ENCODE measurements around the gene SPG7.

SPG7 gene

GRCh38 chr16:89495121-89495520 lies 13.1 kb upstream of the SPG7 start:
- ChIA-PET POLR2A (interaction anchor here (1.3 kb wide), 1 partner anchor 12 kb away, joined by 5 read pairs; the partner anchor contains the start of gene SPG7), CTCF (no interaction called here)
- TF ChIP-seq CTBP1 (IDR thresholded peaks at IDR 0.05; ENCODE audit: borderline replicate concordance) (no peak), L3MBTL2 (conservative IDR thresholded peaks at IDR 0.05) (no peak), TARDBP (IDR thresholded peaks at IDR 0.05) (no peak), ZNF384 (IDR thresholded peaks at IDR 0.05) (no peak), HDGF (IDR thresholded peaks at IDR 0.05; ENCODE audit: borderline replicate concordance) (no peak), LEF1 (IDR thresholded peaks at IDR 0.05; ENCODE audit: borderline replicate concordance) (no peak), SP1 (IDR thresholded peaks at IDR 0.05) (no peak), FOXA1 (IDR thresholded peaks at IDR 0.05) (no peak), ARNT (IDR thresholded peaks at IDR 0.05) (no peak), ELF4 (IDR thresholded peaks at IDR 0.05) (no peak), BHLHE40 (IDR thresholded peaks at IDR 0.05; ENCODE audit: borderline replicate concordance) (no peak), PKNOX1 (IDR thresholded peaks at IDR 0.05) (no peak)
- no peak for DNase-seq (ENCODE audit: extremely low spot score)

DNA sequence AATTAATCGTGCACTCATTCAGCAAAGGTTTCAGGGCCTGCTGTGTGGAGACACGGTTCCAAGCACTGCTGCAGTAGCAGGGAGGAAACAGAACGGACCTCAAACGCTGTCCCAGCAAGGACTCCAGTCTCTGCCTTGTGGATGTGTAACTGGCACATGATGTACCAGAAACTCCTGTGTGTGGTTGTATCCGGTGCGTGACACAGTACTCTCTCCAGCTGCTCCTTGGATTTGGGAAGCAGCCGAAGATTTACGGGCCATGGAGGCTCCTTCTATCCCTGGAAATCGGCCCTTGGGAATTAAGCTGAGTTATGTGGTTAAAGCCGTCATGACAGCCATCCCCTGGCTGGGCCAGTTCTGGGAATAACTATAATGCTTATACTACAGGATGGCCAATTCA lies 9.4 kb upstream of the SPG7 start:
- no peak for DNase-seq (ENCODE audit: extremely low spot score)
- ChIA-PET CTCF (no interaction called here), POLR2A (interaction anchor here (1.5 kb wide), 1 partner anchor 9 kb away, joined by 5 read pairs; the partner anchor contains the start of gene SPG7)
- TF ChIP-seq SP1 (IDR thresholded peaks at IDR 0.05): no peak
- no peak for TF ChIP-seq TARDBP (IDR thresholded peaks at IDR 0.05)
- no peak for TF ChIP-seq LEF1 (IDR thresholded peaks at IDR 0.05; ENCODE audit: borderline replicate concordance)
- no peak for TF ChIP-seq HDGF (IDR thresholded peaks at IDR 0.05; ENCODE audit: borderline replicate concordance)
- TF ChIP-seq FOXA1 (IDR thresholded peaks at IDR 0.05): no peak
- TF ChIP-seq ELF4 (IDR thresholded peaks at IDR 0.05): no peak
- TF ChIP-seq CTBP1 (IDR thresholded peaks at IDR 0.05; ENCODE audit: borderline replicate concordance): no peak
- TF ChIP-seq SUZ12 (IDR thresholded peaks at IDR 0.05): no peak
- no peak for TF ChIP-seq BHLHE40 (IDR thresholded peaks at IDR 0.05; ENCODE audit: borderline replicate concordance)
- TF ChIP-seq L3MBTL2 (conservative IDR thresholded peaks at IDR 0.05): no peak
- no peak for TF ChIP-seq NFRKB (IDR thresholded peaks at IDR 0.05)
- no peak for TF ChIP-seq ARNT (IDR thresholded peaks at IDR 0.05)
- no peak for TF ChIP-seq ZNF384 (IDR thresholded peaks at IDR 0.05)
- TF ChIP-seq FOXM1 (IDR thresholded peaks at IDR 0.05; ENCODE audit: borderline replicate concordance): no peak
- no peak for TF ChIP-seq FOXK2 (IDR thresholded peaks at IDR 0.05)
- TF ChIP-seq PKNOX1 (IDR thresholded peaks at IDR 0.05): no peak

- CTCF ChIA-PET: no interaction called here
Observed at GRCh38 chr16:89499767-89500166, 8.4 kb upstream of the SPG7 start.

DNA sequence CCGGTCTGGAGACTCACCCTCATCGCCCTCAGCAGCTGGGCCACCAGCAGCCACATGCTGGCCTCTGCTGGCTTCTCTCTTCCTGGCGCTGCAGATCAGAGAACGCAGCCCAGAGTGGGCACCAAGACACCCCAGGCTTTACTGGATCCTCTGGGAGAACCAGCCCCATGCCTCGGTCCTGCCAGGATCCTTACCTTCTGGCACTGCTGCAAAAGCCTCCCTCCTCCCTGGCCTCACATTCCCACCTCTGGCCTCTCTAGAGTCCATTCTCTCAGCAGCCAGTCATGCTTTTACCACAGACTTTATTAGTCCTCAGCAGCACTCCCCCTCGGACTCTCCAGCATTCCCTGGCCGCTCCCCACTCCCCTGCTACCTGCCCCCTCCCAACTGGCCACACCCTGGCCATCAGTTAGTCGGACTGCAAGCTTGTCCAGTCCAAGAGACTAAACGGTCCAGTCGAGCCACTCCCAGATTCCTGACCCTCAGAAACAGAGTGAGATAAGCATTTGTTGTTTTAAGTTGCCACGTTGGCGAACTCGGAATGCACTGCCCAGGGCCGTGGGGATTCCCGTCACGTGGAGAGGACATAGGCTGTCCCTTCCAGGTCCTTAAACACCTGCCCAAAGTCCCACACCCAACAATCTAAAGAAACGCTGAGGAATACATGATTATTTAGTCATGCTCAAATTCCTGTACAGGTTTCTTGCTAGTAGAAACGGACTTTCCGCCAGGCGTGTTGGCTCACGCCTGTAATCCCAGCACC lies 5.9 kb upstream of the SPG7 start:
- CTCF ChIA-PET: no interaction called here
- DNase-seq (ENCODE audit: extremely low spot score): no peak

More at GRCh38 chr16:89499767-89500166, 8.4 kb upstream of the SPG7 start:
- POLR2A ChIA-PET: interaction anchor here (1.5 kb wide), 1 partner anchor 8 kb away, joined by 5 read pairs; the partner anchor contains the start of gene SPG7
- no peak for TF ChIP-seq TARDBP (IDR thresholded peaks at IDR 0.05)
- no peak for TF ChIP-seq ELF4 (IDR thresholded peaks at IDR 0.05)
- no peak for TF ChIP-seq SP1 (IDR thresholded peaks at IDR 0.05)
- no peak for TF ChIP-seq FOXA1 (IDR thresholded peaks at IDR 0.05)
- no peak for DNase-seq (ENCODE audit: extremely low spot score)

DNA sequence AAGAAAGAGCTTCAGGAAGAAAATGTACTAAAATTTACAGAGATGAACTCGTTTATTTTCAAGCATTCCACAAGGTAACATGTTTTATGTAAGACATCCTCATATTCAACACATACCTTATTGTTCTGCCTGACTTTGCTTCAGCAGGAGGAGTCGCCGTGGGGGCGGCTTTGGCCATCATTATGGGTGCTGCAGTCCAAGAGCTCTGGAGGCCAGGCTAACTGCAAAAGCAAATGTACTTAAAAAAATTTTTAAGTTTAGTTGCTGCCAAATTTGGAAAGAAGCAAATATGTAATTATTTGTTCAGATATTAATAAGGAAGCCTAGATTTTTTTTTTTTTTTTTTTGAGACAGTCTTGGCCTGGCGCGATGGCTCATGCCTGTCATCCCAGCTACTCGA lies 4.1 kb upstream of the SPG7 start:
- ChIA-PET CTCF (interaction anchor here (0.6 kb wide), 1 partner anchor 43 kb away, joined by 6 read pairs; no protein-coding TSS in a partner anchor), POLR2A (interaction anchor here (1.3 kb wide), 1 partner anchor 15 kb away, joined by 4 read pairs; no protein-coding TSS in a partner anchor)
- no peak for TF ChIP-seq FOXM1 (IDR thresholded peaks at IDR 0.05; ENCODE audit: borderline replicate concordance)
- TF ChIP-seq FOXA1 (IDR thresholded peaks at IDR 0.05): no peak
- TF ChIP-seq ZNF384 (IDR thresholded peaks at IDR 0.05): no peak
- TF ChIP-seq SP1 (IDR thresholded peaks at IDR 0.05): no peak
- TF ChIP-seq SUZ12 (IDR thresholded peaks at IDR 0.05): no peak
- no peak for TF ChIP-seq HDGF (IDR thresholded peaks at IDR 0.05; ENCODE audit: borderline replicate concordance)
- TF ChIP-seq PKNOX1 (IDR thresholded peaks at IDR 0.05): no peak
- TF ChIP-seq CTBP1 (IDR thresholded peaks at IDR 0.05; ENCODE audit: borderline replicate concordance): no peak
- TF ChIP-seq ELF4 (IDR thresholded peaks at IDR 0.05): no peak
- TF ChIP-seq TARDBP (IDR thresholded peaks at IDR 0.05): no peak
- no peak for TF ChIP-seq BHLHE40 (IDR thresholded peaks at IDR 0.05; ENCODE audit: borderline replicate concordance)
- TF ChIP-seq L3MBTL2 (conservative IDR thresholded peaks at IDR 0.05): no peak
- TF ChIP-seq LEF1 (IDR thresholded peaks at IDR 0.05; ENCODE audit: borderline replicate concordance): no peak
- TF ChIP-seq NFRKB (IDR thresholded peaks at IDR 0.05): no peak
- TF ChIP-seq FOXK2 (IDR thresholded peaks at IDR 0.05): no peak
- TF ChIP-seq ARNT (IDR thresholded peaks at IDR 0.05): no peak
- no peak for DNase-seq (ENCODE audit: extremely low spot score)

More for the DNA sequence above, 5.9 kb upstream of the SPG7 start:
- TF ChIP-seq BHLHE40 (IDR thresholded peaks at IDR 0.05; ENCODE audit: borderline replicate concordance) (no peak), FOXK2 (IDR thresholded peaks at IDR 0.05) (no peak), LEF1 (IDR thresholded peaks at IDR 0.05; ENCODE audit: borderline replicate concordance) (no peak), CTBP1 (IDR thresholded peaks at IDR 0.05; ENCODE audit: borderline replicate concordance) (no peak), L3MBTL2 (conservative IDR thresholded peaks at IDR 0.05) (no peak), ARNT (IDR thresholded peaks at IDR 0.05) (no peak), ELF4 (IDR thresholded peaks at IDR 0.05) (no peak), FOXA1 (IDR thresholded peaks at IDR 0.05) (no peak), FOXM1 (IDR thresholded peaks at IDR 0.05; ENCODE audit: borderline replicate concordance) (no peak), NFRKB (IDR thresholded peaks at IDR 0.05) (no peak), SUZ12 (IDR thresholded peaks at IDR 0.05) (no peak), ZNF384 (IDR thresholded peaks at IDR 0.05) (no peak), PKNOX1 (IDR thresholded peaks at IDR 0.05) (no peak), HDGF (IDR thresholded peaks at IDR 0.05; ENCODE audit: borderline replicate concordance) (no peak), SP1 (IDR thresholded peaks at IDR 0.05) (no peak)
- POLR2A ChIA-PET: no interaction called here
